Measurements from ENCODE around the gene SIPA1L3. TPM values are rescaled to one million over a fixed set of nuclear protein-coding genes. Genes with fewer than 3 reads are reported as not detected.

The SIPA1L3 gene
- polyA plus RNA-seq, 1 of the 3 experiments (the other 2 are of a cell fraction): 11.6 TPM

DNA sequence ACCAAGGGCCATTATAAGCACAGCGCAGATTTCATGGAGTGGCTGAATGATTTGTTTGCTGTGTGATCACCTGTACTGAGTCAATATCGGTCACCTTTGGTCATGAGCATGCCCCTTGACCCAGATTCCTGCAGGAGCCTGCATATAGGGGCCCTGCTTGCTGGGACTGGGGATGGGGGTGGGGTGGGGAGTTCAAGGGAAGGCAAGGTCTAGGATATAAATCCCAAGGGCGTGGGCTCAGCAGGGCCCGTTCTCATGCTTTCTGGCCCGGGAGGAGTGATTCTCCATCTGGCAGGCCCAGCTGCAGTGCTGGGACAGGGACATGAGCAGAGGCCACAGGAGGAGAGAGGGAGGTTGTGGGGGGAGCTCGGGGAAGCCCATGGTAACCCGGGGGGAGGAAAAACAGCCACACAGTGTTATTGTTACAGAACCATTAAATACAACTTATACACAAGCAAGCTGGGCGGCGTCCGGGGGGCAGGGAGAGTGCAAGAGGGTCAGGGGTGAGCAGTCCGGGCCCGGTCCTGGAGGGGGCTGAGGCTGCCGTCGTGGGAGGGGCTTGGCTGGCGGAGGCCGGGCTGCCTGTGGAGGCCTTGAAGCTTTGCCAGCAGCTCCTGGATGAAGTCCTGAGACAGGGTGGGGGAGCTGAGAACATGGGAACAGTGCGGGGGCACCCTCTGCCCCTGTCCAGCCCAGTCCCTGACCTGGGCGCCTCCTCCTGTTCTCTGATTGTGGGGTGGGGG lies 344.0 kb downstream of the SIPA1L3 start:
- ChIA-PET POLR2A (no interaction called here), CTCF (interaction anchor here (0.8 to 4.2 kb wide), 8 partner anchors 17 to 349 kb away, joined by 3 to 24 read pairs (median 6); partner anchors contain the start of gene CATSPERG)
- Histone ChIP-seq H3K79me2 (ENCODE audit: insufficient read depth) (no peaks in the 10 kb centered on the region), H3K4me1 (ENCODE audit: control insufficient read depth in 1 of 2, insufficient read depth in 2 of 2, low read depth in 1 of 2, low read length in 1 of 2) (peaks cover 0 to 16% of the 10 kb centered on the region in 2 experiments; a peak in 2 of 4 replicates), H3K9me2 (no peaks in the 10 kb centered on the region), H3K27me3 (ENCODE audit: insufficient read depth) (no peaks in the 10 kb centered on the region; the same call in 1 of the 2 replicates), H2AFZ (ENCODE audit: low read depth) (no peak overlapping the region), H3K4me2 (no peak overlapping the region), H3K4me3 (ENCODE audit: low read depth in 2 of 2, low read length in 1 of 2) (no peak overlapping the region), H3K9me3 (no peaks in the 10 kb centered on the region), H4K20me1 (ENCODE audit: insufficient read depth) (no peaks in the 10 kb centered on the region), H3F3A (replicated peaks; ENCODE audit: insufficient read depth) (no peaks in the 10 kb centered on the region), H3K36me3 (replicated peaks in 1 of 2; ENCODE audit: control insufficient read depth in 1 of 2, insufficient read depth in 2 of 2, low read length in 1 of 2) (no peaks in the 10 kb centered on the region), H3K9ac (no peak overlapping the region), H3K27ac (ENCODE audit: low read depth in 2 of 2, low read length in 1 of 2) (no peak overlapping the region)
- DNase-seq: no peak
- TF ChIP-seq NRF1 (IDR thresholded peaks at IDR 0.05; ENCODE audit: low read depth, low read length) (no peak), MAX (IDR thresholded peaks at IDR 0.05; ENCODE audit: low read depth) (no peak), FOXJ3 (CRISPR knock-in tag; IDR thresholded peaks at IDR 0.05) (no peak), USF2 (IDR thresholded peaks at IDR 0.05; ENCODE audit: borderline replicate concordance, low read depth, low read length) (no peak), FOSL2 (IDR thresholded peaks at IDR 0.05; ENCODE audit: borderline replicate concordance, low read depth) (no peak), SIN3A (IDR thresholded peaks at IDR 0.05; ENCODE audit: borderline replicate concordance, low read depth, low read length) (no peak), JUND (IDR thresholded peaks at IDR 0.05) (no peak), MEF2A (IDR thresholded peaks at IDR 0.05; ENCODE audit: borderline replicate concordance, low read depth) (no peak), ELF1 (IDR thresholded peaks at IDR 0.05) (no peak), CHD2 (IDR thresholded peaks at IDR 0.05; ENCODE audit: low read length, partially characterized antibody) (no peak), RCOR1 (IDR thresholded peaks at IDR 0.05; ENCODE audit: low read length) (no peak), EP300 (IDR thresholded peaks at IDR 0.05; ENCODE audit: borderline replicate concordance in 1 of 2, low read depth in 1 of 2, low read length in 1 of 2) (no peak), YY1 (IDR thresholded peaks at IDR 0.05; ENCODE audit: low read depth) (no peak), TCF12 (IDR thresholded peaks at IDR 0.05) (no peak), SMC3 (IDR thresholded peaks at IDR 0.05; ENCODE audit: low read depth, low read length) (no peak), REST (IDR thresholded peaks at IDR 0.05; ENCODE audit: low read depth, low read length) (no peak), FOXM1 (IDR thresholded peaks at IDR 0.05; ENCODE audit: low read depth) (no peak), RFX5 (IDR thresholded peaks at IDR 0.05; ENCODE audit: low read length) (no peak)
- TF ChIP-seq, protein P1, sequence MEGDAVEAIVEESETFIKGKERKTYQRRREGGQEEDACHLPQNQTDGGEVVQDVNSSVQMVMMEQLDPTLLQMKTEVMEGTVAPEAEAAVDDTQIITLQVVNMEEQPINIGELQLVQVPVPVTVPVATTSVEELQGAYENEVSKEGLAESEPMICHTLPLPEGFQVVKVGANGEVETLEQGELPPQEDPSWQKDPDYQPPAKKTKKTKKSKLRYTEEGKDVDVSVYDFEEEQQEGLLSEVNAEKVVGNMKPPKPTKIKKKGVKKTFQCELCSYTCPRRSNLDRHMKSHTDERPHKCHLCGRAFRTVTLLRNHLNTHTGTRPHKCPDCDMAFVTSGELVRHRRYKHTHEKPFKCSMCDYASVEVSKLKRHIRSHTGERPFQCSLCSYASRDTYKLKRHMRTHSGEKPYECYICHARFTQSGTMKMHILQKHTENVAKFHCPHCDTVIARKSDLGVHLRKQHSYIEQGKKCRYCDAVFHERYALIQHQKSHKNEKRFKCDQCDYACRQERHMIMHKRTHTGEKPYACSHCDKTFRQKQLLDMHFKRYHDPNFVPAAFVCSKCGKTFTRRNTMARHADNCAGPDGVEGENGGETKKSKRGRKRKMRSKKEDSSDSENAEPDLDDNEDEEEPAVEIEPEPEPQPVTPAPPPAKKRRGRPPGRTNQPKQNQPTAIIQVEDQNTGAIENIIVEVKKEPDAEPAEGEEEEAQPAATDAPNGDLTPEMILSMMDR (IDR thresholded peaks at IDR 0.05): no peak
- WGBS (ENCODE audit: low lambda C conversion rate): 83% methylated on average over 18 of the region's 18 CpGs

Data from SK-N-SH (cell line).